ENCODE data around the gene MBIP. TPM values are rescaled to one million over a fixed set of nuclear protein-coding genes. Genes with fewer than 3 reads are reported as not detected.
A peak's percentile ranks its signal among the peaks of the same experiment; 100 is the strongest.

Gene MBIP
- total RNA-seq, 5 donors from 2014 or later (not counting 1 experiment from before 2014, with no cell fraction given): 15.4 to 42.9 (median 17.8) TPM

DNA sequence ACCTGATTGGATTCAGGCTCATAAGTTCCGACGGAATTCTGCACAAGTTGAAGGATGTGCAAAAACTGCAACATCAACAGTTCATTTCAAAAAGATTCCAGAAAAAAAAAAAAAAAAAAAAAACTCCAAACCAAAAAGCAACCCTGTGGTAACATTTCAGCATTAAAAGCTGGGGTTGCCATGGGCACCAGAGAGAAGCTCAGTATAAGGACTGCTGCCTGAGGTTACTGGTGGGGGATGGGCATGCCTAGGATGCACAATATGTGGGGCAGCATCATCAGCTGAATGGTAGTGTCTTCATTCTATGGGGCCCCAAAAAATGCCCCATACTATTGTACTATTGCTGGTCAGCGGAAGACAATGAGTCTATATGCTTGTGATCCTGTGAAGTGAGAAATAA, 44.7 kb downstream of the MBIP start:
- Mint-ChIP-seq H3K4me3 (no peak overlapping the region), H3K27ac (no peak overlapping the region), H3K36me3 (no peaks in the 10 kb centered on the region), H3K4me1 (peaks cover 14 to 16% (median 14%) of the 10 kb centered on the region in 3 donors), H3K9me3 (no peaks in the 10 kb centered on the region), H3K27me3 (peaks cover 45 to 51% of the 10 kb centered on the region in 2 donors)
- peaks cover 12 to 15% of the 10 kb centered on the region in 2 experiments for H3K27me3 ChIP-seq (replicated peaks in 1 of 2; ENCODE audit: control insufficient read depth in 2 of 2, extremely low read depth in 1 of 2, insufficient read depth in 2 of 2, low read length in 1 of 2)
- WGBS (ENCODE audit: insufficient coverage): no CpG with 5 or more reads among the region's 3 CpGs
- POLR2A ChIA-PET: interaction anchor here (0.6 to 0.7 kb wide), 3 partner anchors 60 to 650 kb away, joined by 3 to 5 read pairs (median 3); no protein-coding TSS in a partner anchor
- CTCF ChIA-PET: no interaction called here
- no peak overlapping the region for H3K4me3 ChIP-seq (ENCODE audit: control insufficient read depth in 1 of 2, extremely low read depth in 1 of 2, low read length in 1 of 2)
- H3K9me3 ChIP-seq: no peaks in the 10 kb centered on the region
- ATAC-seq (replicated peaks in 1 of 4) (no peak), DNase-seq (no peak)
- H3K36me3 ChIP-seq (ENCODE audit: control insufficient read depth in 2 of 2, extremely low read depth in 1 of 2, insufficient read depth in 1 of 2, low read length in 1 of 2): no peaks in the 10 kb centered on the region
- no peak overlapping the region for H3K27ac ChIP-seq (ENCODE audit: low read length)
- H3K4me1 ChIP-seq (ENCODE audit: control insufficient read depth in 1 of 2, extremely low read depth in 1 of 2, insufficient read depth in 2 of 2, low read length in 2 of 2): peaks cover 0 to 7% of the 10 kb centered on the region in 2 experiments

DNA sequence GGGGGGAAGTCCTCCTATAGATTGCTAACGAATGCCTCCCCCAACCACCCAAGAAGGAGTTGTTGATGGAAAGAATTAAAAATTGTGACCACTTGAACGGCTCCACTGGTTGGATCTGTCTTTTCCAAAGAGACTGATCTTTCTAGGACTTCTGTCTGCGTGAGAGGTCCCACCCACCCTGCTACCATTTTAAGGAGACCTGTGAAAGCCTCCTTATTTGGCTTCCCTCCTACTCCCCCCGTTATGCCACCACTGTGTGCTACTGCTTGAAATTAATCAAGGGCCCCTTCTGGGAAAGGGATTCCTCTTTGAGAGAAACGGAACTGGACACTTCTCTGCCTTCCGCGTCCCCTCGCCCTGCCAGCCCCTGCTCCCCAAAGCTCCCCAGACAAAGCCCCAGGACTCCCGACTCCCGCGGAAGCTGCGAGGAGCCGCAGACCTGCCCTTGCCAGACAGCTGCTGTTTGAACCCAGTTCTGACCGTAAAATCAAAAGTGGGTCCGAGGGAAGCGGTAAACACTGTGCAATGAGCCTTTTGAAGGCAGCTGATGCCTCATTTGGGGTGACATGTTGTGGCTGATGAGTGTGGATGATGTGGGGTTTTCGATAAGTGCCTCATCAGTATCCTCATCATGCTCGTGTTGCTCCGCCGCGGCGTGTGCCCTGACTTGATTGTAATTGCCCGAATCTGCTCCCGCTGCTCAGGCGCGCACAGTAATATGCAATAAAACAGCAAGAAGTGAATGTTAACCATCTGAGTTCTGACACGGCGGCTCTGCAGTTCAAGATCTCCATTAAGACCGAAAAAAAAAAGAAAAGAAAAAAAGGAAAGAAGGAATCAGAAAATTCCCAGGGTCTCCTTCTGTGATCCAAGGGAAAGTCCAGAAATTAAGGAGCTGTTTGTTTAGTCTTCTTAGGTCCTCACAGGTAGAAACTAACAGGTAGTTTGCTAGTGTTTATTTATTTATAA, 48.2 kb downstream of the MBIP start:
- peak in 2 of 35 experiments; percentile 1 to 3 for DNase-seq
- Histone ChIP-seq H3K9me3 (no peaks in the 10 kb centered on the region), H3K36me3 (ENCODE audit: control insufficient read depth in 2 of 2, extremely low read depth in 1 of 2, insufficient read depth in 1 of 2, low read length in 1 of 2) (no peaks in the 10 kb centered on the region), H3K27ac (ENCODE audit: low read length) (no peak overlapping the region), H3K4me3 (ENCODE audit: control insufficient read depth in 1 of 2, extremely low read depth in 1 of 2, low read length in 1 of 2) (peak overlapping the region in 1 of 2 donors; percentile 10), H3K4me1 (ENCODE audit: control insufficient read depth in 1 of 2, extremely low read depth in 1 of 2, insufficient read depth in 2 of 2, low read length in 2 of 2) (peaks cover 0 to 7% of the 10 kb centered on the region in 2 experiments), H3K27me3 (replicated peaks in 1 of 2; ENCODE audit: control insufficient read depth in 2 of 2, extremely low read depth in 1 of 2, insufficient read depth in 2 of 2, low read length in 1 of 2) (peaks cover 15% of the 10 kb centered on the region in 2 experiments)
- no peaks in the 10 kb centered on the region for H3K9me3 Mint-ChIP-seq
- peak overlapping the region; percentile 42 to 65 (median 54) for H3K4me3 Mint-ChIP-seq
- H3K27ac Mint-ChIP-seq: no peak overlapping the region
- POLR2A ChIA-PET: no interaction called here
- WGBS (ENCODE audit: insufficient coverage): 1% methylated on average over 17 of the region's 29 CpGs
- ATAC-seq (replicated peaks in 1 of 4): peak in 1 of 4 experiments; percentile 24
- peaks cover 51% of the 10 kb centered on the region in 2 donors for H3K27me3 Mint-ChIP-seq
- H3K4me1 Mint-ChIP-seq: peaks cover 14 to 16% (median 14%) of the 10 kb centered on the region in 3 donors
- CTCF ChIA-PET: no interaction called here
- no peaks in the 10 kb centered on the region for H3K36me3 Mint-ChIP-seq

DNA sequence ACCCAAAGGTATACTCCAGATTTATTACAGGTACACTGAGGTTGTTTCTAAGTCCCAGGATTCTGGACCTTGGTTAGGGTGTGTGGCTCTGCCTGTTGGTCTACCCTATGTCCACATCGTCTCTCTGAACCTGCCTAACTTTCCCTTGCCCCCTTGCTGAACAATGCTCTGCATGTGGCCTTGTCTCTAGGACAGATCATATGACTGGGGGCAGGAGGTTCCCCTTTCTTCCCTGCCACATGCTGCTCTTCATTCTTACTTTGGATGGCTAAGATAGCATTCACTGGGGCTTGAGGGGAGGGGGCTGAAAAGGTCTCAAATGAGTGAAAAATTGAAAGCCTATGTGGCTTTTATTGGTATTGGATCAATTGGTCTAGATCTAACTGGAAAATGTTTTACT, 49.2 kb downstream of the MBIP start:
- H3K27me3 Mint-ChIP-seq: peaks cover 50% of the 10 kb centered on the region in 2 donors
- no peaks in the 10 kb centered on the region for H3K36me3 Mint-ChIP-seq
- ATAC-seq (replicated peaks in 1 of 4): no peak
- H3K4me3 ChIP-seq (ENCODE audit: control insufficient read depth in 1 of 2, extremely low read depth in 1 of 2, low read length in 1 of 2): no peak overlapping the region
- H3K36me3 ChIP-seq (ENCODE audit: control insufficient read depth in 2 of 2, extremely low read depth in 1 of 2, insufficient read depth in 1 of 2, low read length in 1 of 2): no peaks in the 10 kb centered on the region
- H3K9me3 ChIP-seq: no peaks in the 10 kb centered on the region
- H3K4me1 Mint-ChIP-seq: peaks cover 14 to 16% (median 14%) of the 10 kb centered on the region in 3 donors
- H3K27ac Mint-ChIP-seq: no peak overlapping the region
- H3K27me3 ChIP-seq (replicated peaks in 1 of 2; ENCODE audit: control insufficient read depth in 2 of 2, extremely low read depth in 1 of 2, insufficient read depth in 2 of 2, low read length in 1 of 2): peaks cover 15% of the 10 kb centered on the region in 2 experiments
- H3K9me3 Mint-ChIP-seq: no peaks in the 10 kb centered on the region
- WGBS (ENCODE audit: insufficient coverage): 40% methylated on average over 1 of the region's 1 CpG
- H3K4me3 Mint-ChIP-seq: peak overlapping the region in 1 of 3 donors; percentile 65
- no peak overlapping the region for H3K27ac ChIP-seq (ENCODE audit: low read length)
- ChIA-PET POLR2A (no interaction called here), CTCF (no interaction called here)
- DNase-seq: no peak
- peaks cover 0 to 7% of the 10 kb centered on the region in 2 experiments for H3K4me1 ChIP-seq (ENCODE audit: control insufficient read depth in 1 of 2, extremely low read depth in 1 of 2, insufficient read depth in 2 of 2, low read length in 2 of 2)

DNA sequence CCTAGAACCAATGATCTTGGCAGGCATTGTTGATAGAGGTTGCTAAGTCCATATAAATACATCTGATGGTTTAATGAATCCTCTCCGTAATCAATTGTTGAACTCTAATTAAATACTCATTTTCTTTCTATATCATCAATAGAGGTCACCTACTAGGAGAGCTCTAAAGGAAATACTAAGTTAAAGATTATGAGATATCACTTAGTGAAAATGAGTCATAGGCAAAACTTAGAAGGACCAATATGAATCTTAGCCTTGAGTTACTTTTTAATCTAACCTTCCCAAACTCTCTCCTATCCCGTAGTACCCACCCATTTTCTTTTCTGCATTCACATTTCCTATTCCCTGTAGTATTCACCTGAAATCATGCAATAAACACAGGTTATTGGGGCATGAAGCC, 50.2 kb downstream of the MBIP start:
- POLR2A ChIA-PET: no interaction called here
- Mint-ChIP-seq H3K27ac (no peak overlapping the region), H3K4me1 (peaks cover 14 to 16% (median 14%) of the 10 kb centered on the region in 3 donors), H3K36me3 (no peaks in the 10 kb centered on the region), H3K9me3 (no peaks in the 10 kb centered on the region), H3K27me3 (peaks cover 51 to 56% of the 10 kb centered on the region in 2 donors), H3K4me3 (no peak overlapping the region)
- Histone ChIP-seq H3K4me3 (ENCODE audit: control insufficient read depth in 1 of 2, extremely low read depth in 1 of 2, low read length in 1 of 2) (no peak overlapping the region), H3K27ac (ENCODE audit: low read length) (no peak overlapping the region), H3K4me1 (ENCODE audit: control insufficient read depth in 1 of 2, extremely low read depth in 1 of 2, insufficient read depth in 2 of 2, low read length in 2 of 2) (peaks cover 0 to 7% of the 10 kb centered on the region in 2 experiments), H3K9me3 (no peaks in the 10 kb centered on the region), H3K36me3 (ENCODE audit: control insufficient read depth in 2 of 2, extremely low read depth in 1 of 2, insufficient read depth in 1 of 2, low read length in 1 of 2) (no peaks in the 10 kb centered on the region), H3K27me3 (replicated peaks in 1 of 2; ENCODE audit: control insufficient read depth in 2 of 2, extremely low read depth in 1 of 2, insufficient read depth in 2 of 2, low read length in 1 of 2) (peaks cover 15% of the 10 kb centered on the region in 2 experiments)
- WGBS (ENCODE audit: insufficient coverage): no CpG with 5 or more reads among the region's 2 CpGs
- no peak for DNase-seq
- CTCF ChIA-PET: no interaction called here
- ATAC-seq (replicated peaks in 1 of 4): no peak

GRCh38 chr14:36268121-36268520, 52.3 kb downstream of the MBIP start:
- Mint-ChIP-seq H3K9me3 (no peaks in the 10 kb centered on the region), H3K4me3 (no peak overlapping the region), H3K4me1 (peaks cover 11 to 13% (median 13%) of the 10 kb centered on the region in 3 donors), H3K27me3 (peaks cover 43 to 49% of the 10 kb centered on the region in 2 donors), H3K27ac (no peak overlapping the region), H3K36me3 (no peaks in the 10 kb centered on the region)
- DNase-seq: no peak
- ChIA-PET POLR2A (no interaction called here), CTCF (no interaction called here)
- Histone ChIP-seq H3K36me3 (ENCODE audit: control insufficient read depth in 2 of 2, extremely low read depth in 1 of 2, insufficient read depth in 1 of 2, low read length in 1 of 2) (no peaks in the 10 kb centered on the region), H3K27ac (ENCODE audit: low read length) (no peak overlapping the region), H3K4me3 (ENCODE audit: control insufficient read depth in 1 of 2, extremely low read depth in 1 of 2, low read length in 1 of 2) (no peak overlapping the region), H3K9me3 (no peaks in the 10 kb centered on the region), H3K4me1 (ENCODE audit: control insufficient read depth in 1 of 2, extremely low read depth in 1 of 2, insufficient read depth in 2 of 2, low read length in 2 of 2) (peaks cover 0 to 7% of the 10 kb centered on the region in 2 experiments), H3K27me3 (replicated peaks in 1 of 2; ENCODE audit: control insufficient read depth in 2 of 2, extremely low read depth in 1 of 2, insufficient read depth in 2 of 2, low read length in 1 of 2) (peaks cover 10 to 12% of the 10 kb centered on the region in 2 experiments)
- no peak for ATAC-seq (replicated peaks in 1 of 4)
- WGBS (ENCODE audit: insufficient coverage): no CpG with 5 or more reads among the region's 3 CpGs

DNA sequence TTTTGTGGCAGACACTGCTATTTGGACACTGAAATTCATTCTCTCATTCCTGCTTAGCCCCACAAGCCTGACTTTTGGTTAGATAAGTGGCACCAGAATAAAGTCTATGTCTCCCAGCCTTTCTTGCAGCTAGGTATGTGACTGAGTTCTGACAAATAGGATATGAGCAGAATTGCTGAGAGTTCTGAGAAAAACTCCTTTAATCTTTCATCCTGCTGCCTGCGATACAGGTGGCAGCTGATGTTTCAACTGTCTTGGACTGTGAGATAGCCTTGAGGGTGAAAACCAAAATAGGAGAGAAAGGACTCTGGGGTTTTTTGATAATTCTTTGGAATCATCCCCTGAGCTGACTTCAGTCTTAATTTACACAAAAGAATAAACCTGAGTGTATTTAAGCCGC, 55.8 kb downstream of the MBIP start:
- no peak overlapping the region for H3K4me3 Mint-ChIP-seq
- no peak for ATAC-seq (replicated peaks in 1 of 4)
- CTCF ChIA-PET: no interaction called here
- H3K9me3 Mint-ChIP-seq: no peaks in the 10 kb centered on the region
- DNase-seq: no peak
- no peaks in the 10 kb centered on the region for H3K9me3 ChIP-seq
- H3K4me1 Mint-ChIP-seq: no peaks in the 10 kb centered on the region
- no peaks in the 10 kb centered on the region for H3K4me1 ChIP-seq (ENCODE audit: control insufficient read depth in 1 of 2, extremely low read depth in 1 of 2, insufficient read depth in 2 of 2, low read length in 2 of 2)
- H3K36me3 ChIP-seq (ENCODE audit: control insufficient read depth in 2 of 2, extremely low read depth in 1 of 2, insufficient read depth in 1 of 2, low read length in 1 of 2): no peaks in the 10 kb centered on the region
- H3K27ac ChIP-seq (ENCODE audit: low read length): no peak overlapping the region
- WGBS (ENCODE audit: insufficient coverage): no CpG with 5 or more reads among the region's 2 CpGs
- H3K36me3 Mint-ChIP-seq: no peaks in the 10 kb centered on the region
- peaks cover 0 to 2% of the 10 kb centered on the region in 2 experiments for H3K27me3 ChIP-seq (replicated peaks in 1 of 2; ENCODE audit: control insufficient read depth in 2 of 2, extremely low read depth in 1 of 2, insufficient read depth in 2 of 2, low read length in 1 of 2)
- H3K27me3 Mint-ChIP-seq: peaks cover 21 to 32% of the 10 kb centered on the region in 2 donors
- no peak overlapping the region for H3K4me3 ChIP-seq (ENCODE audit: control insufficient read depth in 1 of 2, extremely low read depth in 1 of 2, low read length in 1 of 2)
- POLR2A ChIA-PET: no interaction called here
- H3K27ac Mint-ChIP-seq: no peak overlapping the region
